GM18499 (cell line): ENCODE data around the gene DSG1.
"Not testable (repeated sequence)": the region's sequence is repeated elsewhere in the genome, so short reads cannot be mapped to it uniquely, and the experiment has no call there.

Experiments used
- ATAC-seq: cut with Tn5 transposase; IDR thresholded peaks from one replicate; pipeline ENCODE4 v1.9.1; 2021; ENCODE audit warnings: moderate number of reproducible peaks; ENCODE audit not compliant: insufficient read depth, unreplicated experiment

DSG1 gene

GRCh38 chr18:31317860-31318259 is at the start of gene DSG1:
Gene DSG1 (plus strand): TSS chr18:31318160. CDS start chr18:31318301, 141 bp downstream.
- no peak for ATAC-seq

DNA sequence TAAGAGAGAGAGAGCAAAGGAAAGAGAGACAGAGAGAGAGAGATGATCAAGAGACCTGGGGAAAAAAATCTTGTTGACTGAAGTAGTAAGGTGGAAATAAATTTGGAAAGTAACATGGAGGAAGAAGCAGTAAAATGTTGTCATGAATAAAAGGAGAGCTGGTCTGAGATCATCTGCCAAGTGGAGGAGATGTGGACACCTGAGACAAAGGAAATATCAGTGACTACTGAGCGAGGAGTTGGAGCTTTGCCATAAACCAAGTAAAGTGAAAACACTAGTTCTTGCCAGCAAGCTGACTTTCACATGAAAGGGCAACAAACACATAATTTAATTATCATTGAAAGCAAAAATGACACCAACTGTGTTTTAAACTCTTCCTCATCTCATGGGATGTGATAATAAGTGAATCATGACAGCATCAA is 49.0 kb upstream of the DSG1 start:
- no peak for ATAC-seq

DNA sequence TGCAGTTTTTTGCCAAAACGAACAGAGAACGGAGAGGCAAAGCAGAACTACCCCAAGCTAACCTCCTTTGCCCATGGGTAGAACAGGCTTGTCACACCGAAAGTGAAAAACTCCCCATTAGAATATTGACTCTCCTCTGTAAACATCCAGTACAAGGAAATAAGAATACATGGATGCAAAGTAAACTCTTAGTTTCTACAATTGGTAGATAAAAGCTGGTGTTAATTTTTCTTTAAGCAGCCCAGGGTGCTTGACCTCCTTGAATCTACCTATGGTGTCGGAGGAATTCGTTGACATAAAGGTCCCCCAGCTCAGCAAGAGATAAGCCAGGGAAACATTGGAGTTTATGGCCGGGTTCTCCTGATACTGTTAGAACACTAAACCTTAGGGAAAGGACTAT is 48.4 kb upstream of the DSG1 start:
- ATAC-seq: no peak

- no peak for ATAC-seq
These were observed 47.4 kb upstream of the DSG1 start for GRCh38 chr18:31270578-31270977.

DNA sequence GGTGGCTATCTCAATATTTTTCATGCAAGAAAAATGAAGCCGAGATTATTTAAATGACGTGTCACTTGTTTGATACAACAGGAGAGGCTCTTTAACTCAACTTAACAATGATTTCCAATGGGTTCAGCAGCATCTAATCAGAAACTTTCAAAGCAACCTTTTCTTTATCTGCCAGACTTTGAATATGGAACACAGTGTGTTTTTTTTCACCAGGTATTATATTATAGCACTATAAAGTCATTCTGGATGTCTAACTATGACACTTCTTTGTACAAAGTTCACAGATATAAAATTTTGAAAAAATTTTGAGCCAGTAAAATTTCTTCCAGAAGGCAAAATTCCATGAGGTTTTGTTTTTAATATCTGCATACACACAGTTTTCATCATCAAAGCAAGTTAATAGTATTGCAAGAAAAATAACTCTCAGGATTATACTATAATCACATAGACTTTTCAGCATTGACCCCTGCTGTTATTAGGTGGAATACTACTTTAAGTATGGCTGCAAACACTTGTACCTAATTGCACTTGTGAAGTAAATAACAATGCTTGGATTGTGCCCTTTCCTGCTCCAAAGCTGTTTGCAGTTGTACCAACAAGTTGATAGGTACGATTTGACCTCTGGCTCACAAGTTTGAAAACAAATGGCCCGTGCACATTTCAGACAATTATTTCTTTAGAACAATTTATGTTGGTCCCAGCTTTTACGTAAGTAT is 44.0 kb upstream of the DSG1 start:
- no peak for ATAC-seq

- ATAC-seq: no peak
These were observed 43.0 kb upstream of the DSG1 start for GRCh38 chr18:31274931-31275330.

DNA sequence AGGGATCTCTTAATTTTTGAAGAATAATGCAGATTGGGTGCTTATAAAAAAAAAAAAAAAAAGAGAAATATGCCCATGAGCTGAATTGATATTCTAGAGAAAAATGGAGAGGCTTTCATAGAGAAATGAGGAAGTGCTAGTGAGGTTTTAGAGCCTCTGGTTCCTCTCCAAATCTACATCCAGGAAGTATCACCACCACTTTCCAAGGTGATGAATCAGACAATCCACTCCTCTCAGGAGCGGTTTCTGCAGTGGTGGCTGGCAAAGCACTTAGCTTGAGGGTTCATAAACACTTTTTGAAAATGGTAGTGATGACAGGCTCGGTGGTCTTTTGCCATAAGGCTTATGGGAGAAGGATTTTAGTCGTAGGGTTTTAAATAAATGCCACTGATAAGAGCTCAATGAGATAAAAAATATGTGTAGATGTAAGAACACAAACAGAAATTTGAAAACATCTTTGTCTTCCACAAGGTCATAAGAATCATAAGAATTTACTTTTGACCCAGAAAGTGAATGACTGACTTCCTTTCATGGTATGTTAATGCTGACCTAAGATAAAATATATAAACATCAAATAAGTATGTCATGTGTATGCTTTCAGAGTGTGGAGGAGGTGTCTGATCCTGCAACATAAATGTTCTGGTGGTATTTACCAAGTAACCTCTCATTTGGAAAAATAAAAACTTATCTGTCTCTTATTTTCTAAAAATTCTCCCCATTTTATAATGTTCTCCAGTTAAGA is 42.1 kb upstream of the DSG1 start:
- ATAC-seq: no peak

DNA sequence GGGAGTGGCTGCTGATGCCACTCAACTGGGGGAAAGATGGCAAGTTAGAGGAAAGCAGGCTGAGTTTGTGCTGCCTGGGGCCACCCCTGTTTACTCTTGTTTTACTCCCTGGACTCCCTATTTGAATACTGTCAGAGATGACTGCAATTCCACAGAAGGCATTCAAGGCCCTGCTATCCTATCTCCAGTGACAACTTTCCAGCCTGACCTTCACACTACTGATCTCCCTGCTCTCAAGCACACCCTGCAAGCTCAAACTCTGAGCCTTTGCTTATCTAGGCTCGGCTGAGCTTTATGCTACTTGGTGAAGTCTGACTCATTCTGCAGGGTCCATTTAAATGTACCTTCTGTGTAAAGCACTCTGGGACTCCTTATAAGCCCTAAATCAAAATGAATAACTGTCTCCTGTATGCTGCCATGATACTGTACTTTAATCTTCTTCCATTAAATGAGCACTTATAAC is 39.3 kb upstream of the DSG1 start:
- ATAC-seq: no peak

GRCh38 chr18:31280502-31280901 is 37.5 kb upstream of the DSG1 start:
- no peak for ATAC-seq

DNA sequence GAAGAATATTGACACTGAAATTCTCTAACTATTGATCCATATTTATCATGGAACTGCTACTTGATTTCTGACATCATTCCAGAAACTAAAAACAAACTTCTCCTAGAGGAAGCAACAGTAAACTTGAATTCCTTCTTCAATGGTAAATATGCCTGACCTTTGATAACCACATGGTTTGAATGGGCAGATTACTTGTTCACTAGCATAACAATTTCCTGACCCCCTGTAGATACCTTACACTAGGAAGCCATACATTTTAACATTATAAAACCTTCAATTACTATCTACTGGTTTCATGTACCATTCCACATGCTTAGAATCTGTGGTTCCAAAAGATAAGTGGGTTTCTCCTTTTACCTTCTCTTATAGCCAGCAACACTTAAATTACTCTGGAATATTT is 36.5 kb upstream of the DSG1 start:
- ATAC-seq: no peak

GRCh38 chr18:31289446-31289845 is 28.5 kb upstream of the DSG1 start:
- ATAC-seq: not testable (repeated sequence)

GRCh38 chr18:31291688-31292087 is 26.3 kb upstream of the DSG1 start:
- no peak for ATAC-seq

GRCh38 chr18:31294199-31294747 is 23.7 kb upstream of the DSG1 start:
- ATAC-seq: no peak

GRCh38 chr18:31297248-31297647 is 20.7 kb upstream of the DSG1 start:
- no peak for ATAC-seq

- no peak for ATAC-seq
These were observed 16.7 kb upstream of the DSG1 start for GRCh38 chr18:31301201-31301655.

- no peak for ATAC-seq
These were observed 15.0 kb upstream of the DSG1 start for GRCh38 chr18:31302991-31303390.

DNA sequence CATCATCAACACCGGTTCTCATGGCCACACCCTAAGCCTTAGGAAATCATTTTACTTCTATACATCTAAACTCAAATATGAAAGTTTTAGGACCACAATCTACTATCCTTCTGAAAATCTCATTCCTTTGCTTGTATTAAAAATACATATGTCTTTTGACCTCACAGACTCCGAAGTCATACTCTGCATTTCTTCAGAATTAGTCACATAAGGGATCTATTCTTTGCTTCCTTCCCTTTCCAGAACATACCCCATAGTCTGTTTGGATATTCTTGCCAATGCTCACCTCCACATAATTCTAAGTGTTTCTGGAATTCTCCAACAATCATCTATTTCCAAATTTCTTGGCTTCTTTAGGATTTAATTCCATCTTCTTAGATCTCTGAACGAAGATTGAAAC is 14.2 kb upstream of the DSG1 start:
- no peak for ATAC-seq

DNA sequence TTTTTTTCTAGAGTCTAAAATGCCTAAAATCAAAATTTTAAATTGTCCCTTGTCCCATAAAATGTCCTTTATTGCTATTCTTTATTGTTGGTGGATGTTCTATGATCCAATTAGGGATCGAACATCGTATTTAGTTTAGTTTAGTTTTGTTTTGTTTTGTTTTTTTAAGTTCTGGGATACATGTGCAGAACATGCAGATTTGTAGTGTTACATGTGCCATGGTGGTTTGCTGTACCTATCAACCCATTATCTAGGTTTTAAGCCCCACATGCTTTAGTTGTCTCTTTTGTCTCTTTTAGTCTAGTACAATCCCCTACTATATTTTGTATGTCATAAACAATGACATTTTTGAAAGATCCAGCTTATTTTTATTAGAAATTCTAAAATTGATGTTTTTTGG is 8.8 kb upstream of the DSG1 start:
- no peak for ATAC-seq

DNA sequence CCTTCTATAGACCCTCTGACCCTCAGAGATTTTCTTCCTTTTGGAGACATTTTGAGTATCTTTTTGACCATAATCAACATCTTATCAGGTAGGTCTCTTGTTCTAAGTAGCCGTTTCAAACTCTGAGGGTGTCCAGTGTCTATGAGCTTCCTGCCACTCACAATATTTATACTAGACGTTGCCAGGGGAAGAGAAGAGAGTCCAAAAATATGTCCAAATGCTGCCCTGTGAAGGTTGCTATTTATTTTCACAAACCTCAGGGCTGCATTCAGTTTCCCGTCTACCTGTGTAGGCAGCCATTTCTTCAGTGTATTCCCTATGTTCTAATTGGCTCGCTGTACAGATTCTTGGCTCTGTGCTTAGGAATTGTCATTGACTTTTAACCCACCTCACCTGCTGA is 986 bp upstream of the DSG1 start:
- no peak for ATAC-seq

- no peak for ATAC-seq
These were observed 3.8 kb downstream of the DSG1 start for GRCh38 chr18:31321719-31322118.

DNA sequence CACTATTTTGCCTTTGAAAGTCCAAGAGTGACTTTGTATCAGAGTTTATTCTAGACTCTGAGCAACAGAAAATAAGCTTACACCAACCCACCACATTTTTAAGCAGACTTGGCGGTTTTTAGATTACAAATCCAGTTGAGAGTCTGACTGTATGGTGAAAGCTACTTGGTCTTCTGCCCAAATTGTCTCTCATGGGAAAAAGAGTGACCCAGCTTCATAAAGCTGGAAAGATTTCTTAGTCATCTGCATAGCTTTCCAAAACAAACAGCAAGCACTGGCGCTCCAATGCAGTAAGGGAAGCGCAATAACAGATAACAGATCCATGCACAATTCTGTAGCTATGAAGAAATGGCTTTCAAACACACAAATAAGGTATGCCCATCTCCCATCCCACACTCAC is 7.1 kb downstream of the DSG1 start:
- no peak for ATAC-seq
